T-helper 2 cell treated with Interferon-gamma antibody and Interleukin-4, amounts not matched to agents 100 ng/mL and 5 ng/mL, for 36 hours (primary cell): ENCODE results near the gene IGF1R. TPM values are rescaled to one million over a fixed set of nuclear protein-coding genes. Genes with fewer than 3 reads are reported as not detected.

Experiments used
- intact Hi-C: fragments of 100-400 bp; cut with micrococcal nuclease; formaldehyde crosslinking; loops from one replicate; pipeline ENCODE4 v1.15.1; 2023
- total RNA-seq: library from RNA; stranded (reverse); gene quantifications from 2 replicates; pipeline ENCODE4 v1.2.3, GENCODE V29; 2022

The IGF1R gene
- total RNA-seq, 1 donor from 2014 or later = 21.3 TPM

DNA sequence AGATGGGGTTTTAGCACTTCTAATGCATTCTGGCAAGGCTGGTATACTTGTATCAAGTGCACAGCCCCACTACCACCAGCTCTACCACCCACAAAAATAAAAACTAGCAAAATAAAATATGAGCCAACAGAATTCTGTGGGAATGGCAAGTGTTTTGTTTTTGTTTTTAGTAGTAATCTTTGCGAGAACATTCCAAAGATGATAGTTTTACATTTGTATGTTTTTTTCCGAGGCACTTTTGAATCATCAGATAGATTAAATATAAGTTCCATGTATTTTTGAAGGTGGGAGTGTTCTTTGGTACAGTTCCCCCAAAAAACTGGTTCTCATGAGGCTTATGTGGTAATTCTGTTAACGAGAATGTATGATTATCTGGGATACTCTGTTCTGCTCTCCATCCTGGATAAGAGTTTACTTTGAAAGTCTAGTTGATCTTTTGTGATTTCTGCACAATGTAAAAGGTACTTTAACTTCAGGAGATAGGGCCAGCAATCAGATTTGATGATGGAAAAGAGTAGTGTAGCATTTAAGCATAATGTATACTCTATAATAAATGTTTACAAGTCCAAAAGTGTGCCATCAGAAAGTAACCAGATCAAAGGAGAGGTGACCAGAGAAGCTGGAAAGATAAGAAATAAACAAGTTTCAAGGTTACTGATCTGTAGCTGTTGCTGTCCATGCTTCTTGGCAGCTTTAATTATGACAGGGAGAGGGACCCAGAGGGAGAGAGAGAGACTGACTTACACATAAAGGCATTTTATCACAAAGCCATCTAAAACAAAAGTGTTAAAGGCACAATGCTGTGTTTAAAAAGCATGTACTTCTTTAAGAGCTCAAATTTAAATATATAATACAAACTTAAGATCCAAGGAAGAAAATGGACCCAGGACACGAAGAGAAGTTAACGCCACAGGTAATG lies 228.4 kb downstream of the IGF1R start:
- intact Hi-C loops = no loop called here

DNA sequence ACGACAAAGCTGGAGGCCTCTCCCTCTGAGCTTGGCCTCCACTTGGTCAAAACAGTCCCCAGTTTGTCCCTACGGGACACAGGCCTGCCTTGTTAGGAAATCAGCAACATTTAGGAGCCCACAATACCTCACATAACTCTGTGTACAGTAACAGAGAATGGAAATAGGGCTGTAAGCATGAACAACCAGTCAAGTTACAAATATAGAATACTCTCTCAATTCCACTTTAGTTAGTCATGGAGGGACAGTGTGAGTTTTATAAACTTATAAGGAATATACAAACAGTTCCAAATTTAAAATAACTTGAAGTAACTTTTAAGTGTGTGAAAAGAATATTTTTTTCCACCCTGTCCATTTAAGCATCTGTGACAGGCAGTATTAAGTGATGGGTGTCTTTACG lies 229.8 kb downstream of the IGF1R start:
- intact Hi-C loops = no loop called here

DNA sequence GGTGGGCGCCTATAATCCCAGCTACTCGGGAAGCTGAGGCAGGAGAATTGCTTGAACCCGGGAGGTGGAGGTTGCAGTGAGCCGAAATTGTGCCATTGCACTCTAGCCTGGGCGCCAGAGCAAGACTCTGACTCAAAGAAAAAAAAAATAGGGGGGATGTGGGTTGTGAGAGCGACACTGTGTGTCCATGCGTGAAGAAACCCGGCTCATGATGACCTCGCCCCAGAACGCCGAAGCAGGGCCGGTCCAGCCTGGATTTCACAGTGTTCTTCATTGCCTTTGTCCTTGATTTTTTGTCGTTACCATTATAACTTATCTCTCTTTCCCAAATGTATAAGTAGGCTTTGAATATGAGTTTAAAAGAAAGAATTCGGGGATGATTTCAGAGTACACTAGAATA lies 230.5 kb downstream of the IGF1R start:
- intact Hi-C loops = no loop called here

DNA sequence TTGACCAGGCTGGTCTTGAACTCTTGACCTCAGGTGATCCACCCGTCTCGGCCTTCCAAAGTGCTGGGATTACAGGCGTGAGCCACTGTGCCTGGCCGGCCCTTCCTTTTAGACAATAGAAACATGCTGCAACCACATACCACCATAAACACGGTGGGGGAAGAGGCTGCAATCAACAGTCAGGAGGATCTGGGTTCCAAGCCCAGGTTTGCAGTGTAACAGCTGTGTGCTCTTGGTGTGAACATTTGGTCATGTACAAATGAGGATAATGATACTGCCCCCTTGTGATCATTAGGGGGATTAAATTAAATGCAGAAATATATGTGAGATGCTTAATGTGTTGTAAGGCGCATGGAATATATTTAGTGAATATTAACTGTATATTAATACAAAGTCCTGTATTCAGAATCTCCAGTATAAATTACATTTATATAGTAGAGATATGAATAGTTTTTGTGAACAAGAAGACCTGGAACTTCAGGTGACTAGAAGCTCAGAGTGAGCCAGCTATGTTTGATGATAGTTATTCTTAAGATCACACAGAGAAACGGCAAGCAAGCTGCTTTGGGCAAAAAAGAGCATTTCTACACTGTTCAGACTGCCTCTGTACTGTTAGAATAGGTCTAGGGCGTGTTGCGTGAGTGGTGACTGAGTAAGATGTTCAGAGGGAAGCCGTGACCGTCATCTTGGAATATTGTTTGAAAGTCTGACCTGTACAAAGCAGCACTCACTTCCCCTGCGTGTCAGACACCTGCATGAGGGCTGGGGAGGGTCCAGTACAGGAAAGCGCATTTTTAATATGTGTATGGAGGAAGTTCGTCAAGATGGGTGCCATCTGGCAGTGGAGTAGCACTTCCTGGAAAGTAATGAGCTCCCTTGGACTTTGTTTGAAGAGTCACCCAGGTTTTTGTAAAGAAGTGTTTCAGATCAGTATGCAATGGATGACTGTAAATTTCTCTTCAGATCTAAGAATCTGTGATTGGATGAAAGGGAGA lies 233.5 kb downstream of the IGF1R start:
- intact Hi-C loops = loop anchor here (1.0 kb wide), 2 partner anchors 103 to 363 kb away; no protein-coding TSS in a partner anchor

DNA sequence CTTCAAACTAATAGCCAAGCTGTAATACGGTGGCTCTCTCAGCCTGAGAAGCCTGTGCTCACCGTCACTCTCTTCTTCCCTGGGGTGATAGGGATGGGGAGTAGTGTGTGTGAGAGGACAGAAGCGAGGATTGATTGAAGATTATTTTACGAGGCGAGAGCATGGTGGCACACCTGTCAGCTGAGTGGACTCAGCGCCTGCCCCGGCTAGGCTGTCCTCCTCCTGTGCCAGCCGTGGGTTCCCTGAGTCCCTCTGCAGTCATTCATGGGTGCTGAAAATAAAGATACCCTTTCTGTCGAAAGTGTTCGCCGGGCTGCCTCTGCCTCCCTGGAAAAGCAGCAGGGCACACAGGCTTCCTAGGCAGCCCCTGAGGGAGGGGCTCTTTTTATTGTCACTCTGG lies 235.1 kb downstream of the IGF1R start:
- intact Hi-C loops = no loop called here

GRCh38 chr15:98884894-98885293 lies 236.6 kb downstream of the IGF1R start:
- intact Hi-C loops = no loop called here

DNA sequence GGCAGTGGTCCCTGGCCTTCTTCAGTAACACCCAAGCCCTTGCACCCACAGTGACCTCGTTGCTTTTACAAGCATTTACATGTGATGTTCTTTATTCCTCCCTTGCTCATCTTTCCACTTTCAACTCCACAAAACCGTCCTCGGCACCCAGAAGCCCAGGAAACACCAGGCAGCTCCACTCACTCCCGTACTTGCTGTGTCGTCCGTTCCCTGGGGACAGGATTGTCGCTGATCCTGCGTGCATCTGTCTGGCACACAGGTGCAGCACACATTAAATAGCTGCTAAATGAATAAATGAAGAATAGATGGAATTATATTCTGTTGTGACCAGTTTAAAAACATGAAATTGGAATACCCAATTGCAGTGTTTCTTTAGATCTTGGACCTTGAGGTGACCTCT lies 239.6 kb downstream of the IGF1R start:
- intact Hi-C loops = no loop called here

- intact Hi-C loops = no loop called here
Observed at GRCh38 chr15:98888820-98889479, 240.6 kb downstream of the IGF1R start.

DNA sequence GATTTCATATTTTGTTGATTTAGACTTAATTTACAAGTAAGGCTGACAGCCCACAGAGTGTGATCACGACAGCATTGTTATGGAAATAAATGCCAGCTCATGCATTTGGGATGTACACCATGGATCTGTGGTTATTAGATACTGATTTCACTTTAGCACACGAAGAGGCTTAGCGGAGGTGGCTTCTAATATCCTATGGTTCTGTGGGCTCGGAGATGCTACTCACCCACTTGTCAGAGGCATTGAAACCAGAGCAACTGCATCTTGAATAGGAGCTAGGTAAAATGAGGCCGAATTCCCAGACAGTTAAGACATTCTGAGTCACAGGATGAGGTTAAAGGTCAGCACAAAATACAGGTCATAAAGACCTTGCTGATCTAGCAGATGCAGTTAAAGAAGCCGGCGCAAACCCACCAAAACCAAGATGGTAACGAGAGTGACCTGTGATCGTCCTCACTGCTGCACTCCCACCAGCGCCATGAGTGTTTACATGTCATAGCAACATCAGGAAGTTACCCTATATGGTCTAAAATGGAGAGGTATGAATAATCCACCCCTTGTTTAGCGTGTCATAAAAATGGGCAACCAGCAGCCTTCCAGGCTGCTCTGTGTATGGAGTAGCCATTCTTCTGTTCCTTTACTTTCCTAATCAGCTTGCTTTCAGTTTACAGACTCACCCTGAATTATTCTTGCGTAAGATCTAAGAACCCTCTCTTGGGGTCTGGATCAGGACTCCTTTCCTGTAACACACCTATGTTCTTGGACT lies 241.8 kb downstream of the IGF1R start:
- intact Hi-C loops = no loop called here

DNA sequence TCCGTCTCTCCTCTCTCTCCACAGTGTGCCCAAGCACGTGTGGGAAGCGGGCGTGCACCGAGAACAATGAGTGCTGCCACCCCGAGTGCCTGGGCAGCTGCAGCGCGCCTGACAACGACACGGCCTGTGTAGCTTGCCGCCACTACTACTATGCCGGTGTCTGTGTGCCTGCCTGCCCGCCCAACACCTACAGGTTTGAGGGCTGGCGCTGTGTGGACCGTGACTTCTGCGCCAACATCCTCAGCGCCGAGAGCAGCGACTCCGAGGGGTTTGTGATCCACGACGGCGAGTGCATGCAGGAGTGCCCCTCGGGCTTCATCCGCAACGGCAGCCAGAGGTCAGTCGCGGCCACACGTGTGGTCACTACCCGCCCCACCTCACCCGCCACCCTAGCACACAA lies 243.0 kb downstream of the IGF1R start:
- intact Hi-C loops = no loop called here

DNA sequence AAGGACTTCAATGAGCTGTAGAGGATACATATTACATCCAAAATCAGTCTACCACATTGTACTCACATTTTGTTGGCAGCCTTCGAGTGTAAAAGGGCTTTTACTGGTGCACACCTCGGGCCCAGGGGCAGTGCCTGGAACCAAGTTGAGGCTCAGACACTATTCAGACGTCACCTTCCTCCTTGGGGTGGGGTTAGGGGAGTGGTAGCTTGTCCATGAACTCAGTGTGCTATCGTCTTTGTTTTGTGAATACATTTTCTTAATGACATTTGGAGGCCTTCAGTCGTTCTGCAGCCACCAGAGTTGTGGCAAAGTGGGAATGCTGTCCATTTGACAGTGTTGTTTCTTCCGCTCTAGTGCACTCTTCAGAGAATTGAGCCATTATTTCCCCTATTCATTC lies 245.1 kb downstream of the IGF1R start:
- intact Hi-C loops = no loop called here

DNA sequence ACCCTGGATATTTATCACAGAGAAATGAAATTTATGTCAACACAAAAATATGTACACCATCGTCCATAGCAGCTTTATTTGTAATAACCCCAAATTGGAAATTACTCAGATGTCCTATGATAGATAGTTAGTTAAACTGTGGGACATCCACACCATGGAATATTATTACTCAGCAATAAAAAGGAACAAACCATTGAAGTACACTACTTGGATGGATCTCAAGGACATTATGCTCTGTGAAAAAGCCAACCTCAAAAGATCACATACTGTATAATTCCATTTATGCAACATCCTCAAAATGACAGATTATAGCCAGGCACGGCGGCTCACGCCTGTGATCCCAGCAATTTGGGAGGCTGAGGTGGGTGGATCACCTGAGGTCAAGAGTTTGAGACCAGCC lies 246.0 kb downstream of the IGF1R start:
- intact Hi-C loops = no loop called here

DNA sequence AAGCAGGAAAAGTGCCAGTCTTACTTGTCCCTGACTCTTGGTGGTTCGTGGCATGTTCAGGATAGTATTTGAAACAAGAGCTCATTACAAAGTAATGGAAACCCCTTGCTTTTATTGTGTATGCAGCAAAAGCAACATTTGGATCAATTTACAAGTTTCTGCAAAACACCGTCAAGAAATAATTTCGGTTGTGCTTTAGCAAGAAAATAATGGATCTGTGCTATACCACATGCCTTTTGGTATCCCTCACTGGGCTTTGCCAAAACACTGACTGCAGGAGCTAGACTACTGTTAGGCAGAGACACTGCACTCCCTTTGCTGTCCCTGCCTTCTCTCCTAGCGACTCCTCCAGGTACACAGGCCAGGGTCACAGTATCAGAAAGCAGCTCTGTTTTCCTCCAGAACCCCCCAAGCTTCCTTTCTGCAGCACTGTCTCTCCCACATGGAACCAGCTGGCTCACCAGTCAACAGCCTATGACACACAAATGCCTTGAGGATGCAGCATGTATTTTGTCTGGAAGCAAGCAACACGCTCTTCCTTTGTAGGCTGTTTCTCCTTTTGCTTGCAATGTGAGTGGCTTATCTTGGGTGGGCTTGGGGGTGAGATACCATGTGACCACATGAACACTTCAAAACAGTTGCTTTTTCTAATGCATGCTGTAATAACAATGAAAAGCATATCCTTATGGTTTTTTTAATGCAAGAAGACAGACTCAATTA lies 247.8 kb downstream of the IGF1R start:
- intact Hi-C loops = no loop called here

DNA sequence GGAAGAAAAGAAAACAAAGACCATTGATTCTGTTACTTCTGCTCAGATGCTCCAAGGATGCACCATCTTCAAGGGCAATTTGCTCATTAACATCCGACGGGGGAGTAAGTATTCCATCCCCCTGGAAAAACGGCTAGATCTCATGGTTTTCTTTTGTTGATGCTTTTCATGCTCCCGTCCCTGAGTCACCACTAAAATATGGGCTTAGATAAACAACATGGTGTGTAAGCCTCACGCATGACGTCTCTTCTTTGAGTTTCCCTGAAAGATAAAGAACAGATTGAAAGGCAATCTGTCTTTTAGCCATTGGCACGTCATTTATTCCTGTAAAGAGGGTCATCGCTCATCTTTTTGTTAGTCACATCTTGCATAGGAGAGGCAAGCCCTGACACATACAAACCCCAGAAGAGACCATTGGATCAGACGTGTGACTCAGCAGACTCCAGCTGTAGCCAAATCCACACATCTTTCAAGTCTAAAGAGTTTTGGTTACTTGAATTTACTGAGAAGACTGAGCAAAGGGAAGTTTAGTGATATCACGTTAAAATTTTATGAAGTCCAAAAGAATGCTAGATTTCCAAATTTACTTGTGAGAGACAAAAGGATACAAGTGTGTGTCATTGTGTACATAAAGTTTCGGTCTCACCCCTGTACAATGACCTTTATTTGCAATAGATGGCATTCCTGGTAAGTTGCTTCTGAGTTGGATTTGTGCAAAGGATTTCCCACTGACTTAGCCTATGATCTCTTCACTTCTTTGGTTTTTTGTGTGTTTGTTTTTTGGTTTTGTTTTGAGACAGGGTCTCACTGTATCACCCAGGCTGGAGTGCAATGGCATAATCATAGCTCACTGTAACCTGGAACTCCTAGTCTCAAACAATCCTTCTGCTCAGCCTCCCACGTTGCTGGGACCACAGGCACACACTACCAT lies 248.7 kb downstream of the IGF1R start:
- intact Hi-C loops = no loop called here

GRCh38 chr15:98898122-98898521 lies 249.8 kb downstream of the IGF1R start:
- intact Hi-C loops = no loop called here

DNA sequence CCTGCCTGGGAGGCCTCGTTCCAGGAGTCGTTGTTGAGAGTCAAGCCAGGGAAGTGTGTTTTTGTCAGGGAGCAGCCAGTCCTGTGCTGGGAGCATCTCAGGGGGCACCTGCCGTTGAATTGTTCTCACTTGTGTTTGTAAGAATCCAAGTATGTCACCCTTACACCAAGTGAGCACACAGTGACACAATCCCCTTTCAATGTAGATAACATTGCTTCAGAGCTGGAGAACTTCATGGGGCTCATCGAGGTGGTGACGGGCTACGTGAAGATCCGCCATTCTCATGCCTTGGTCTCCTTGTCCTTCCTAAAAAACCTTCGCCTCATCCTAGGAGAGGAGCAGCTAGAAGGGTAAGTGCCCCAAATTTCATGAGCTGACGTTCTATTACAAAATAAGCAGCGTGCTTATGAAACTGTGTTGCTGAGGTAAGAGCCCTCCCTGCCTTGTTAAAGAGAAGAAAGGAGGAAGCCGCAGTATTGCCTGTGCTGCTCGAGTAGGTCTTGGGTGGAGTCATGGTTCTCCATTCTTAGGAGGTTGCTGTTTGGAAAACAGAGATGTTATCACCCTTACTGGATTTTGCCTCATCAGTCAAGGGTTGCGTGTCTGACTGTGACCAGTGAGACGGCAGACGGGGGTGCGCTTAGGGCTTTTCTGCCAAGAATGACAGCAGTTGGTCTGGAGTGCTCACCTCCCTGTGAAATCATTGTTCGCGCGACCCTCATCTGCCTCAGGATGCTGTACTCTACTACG lies 251.1 kb downstream of the IGF1R start:
- intact Hi-C loops = no loop called here

DNA sequence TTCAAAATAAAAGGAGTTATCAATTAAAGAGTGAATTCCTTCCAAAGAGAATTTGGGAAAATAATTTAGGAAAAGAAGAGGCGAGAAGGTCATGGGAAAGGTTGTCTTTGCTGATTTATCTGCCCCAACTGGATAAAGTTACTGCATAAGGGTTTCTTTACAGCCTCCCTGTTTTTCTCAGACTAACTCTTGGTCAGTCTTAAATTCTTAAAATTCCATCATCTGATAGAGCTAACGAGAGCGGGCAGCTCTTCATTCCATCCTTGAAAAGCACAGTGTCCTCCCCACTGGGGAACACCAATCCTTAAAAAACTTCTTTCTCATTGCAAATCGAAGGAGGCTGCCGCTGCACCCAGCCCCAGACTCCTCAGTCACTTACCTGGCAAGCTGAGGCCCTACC lies 252.0 kb downstream of the IGF1R start:
- intact Hi-C loops = no loop called here

DNA sequence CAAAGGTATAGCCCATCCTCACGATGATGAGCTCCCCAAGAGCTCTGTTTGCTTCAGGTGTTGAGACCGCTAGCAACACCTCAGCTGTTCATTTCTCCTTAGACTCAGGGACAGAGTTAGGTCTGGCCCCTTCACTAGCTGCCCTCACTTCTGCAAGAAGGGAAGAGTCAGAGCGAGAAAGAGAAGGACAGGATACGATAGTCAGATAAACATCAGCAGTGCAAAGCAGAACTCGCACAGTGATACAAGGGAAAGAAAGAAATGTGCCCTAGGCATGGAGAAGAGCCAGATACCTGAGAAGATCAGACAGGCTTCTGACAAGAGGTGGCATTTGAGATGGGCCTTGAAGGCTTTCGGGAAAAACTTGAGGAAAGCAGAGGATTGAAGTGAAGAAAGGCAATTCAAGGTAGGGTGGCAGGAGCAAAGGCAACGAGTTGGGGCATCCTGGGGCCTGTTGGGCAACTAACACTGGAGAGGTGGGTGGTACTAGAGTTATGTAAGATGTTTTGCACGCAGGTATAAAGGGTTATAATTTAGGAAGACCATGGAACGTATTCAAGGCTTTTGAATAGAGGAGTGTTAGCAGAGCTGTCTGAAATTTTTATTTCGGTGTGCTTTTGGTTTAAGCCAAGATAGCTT lies 253.2 kb downstream of the IGF1R start:
- intact Hi-C loops = no loop called here
